GM12873 (cell line): Measurements from ENCODE around the gene DRD4.

Source experiments
- CTCF ChIP-seq: IDR thresholded peaks from 2 replicates; pipeline ENCODE4 v1.5.1; 2012; ENCODE audit warnings: low read depth, mild to moderate bottlenecking, moderate library complexity, low read length, control low read depth; ENCODE audit not compliant: insufficient read depth; ENCODE audit errors: missing control alignments

DRD4 gene

GRCh38 chr11:593347-593746, 43.7 kb upstream of the DRD4 start:
- no peak for TF ChIP-seq CTCF

- no peak for TF ChIP-seq CTCF
Observed at GRCh38 chr11:595400-595799, 41.7 kb upstream of the DRD4 start.

- no peak for TF ChIP-seq CTCF
Observed at GRCh38 chr11:596374-596773, 40.7 kb upstream of the DRD4 start.

GRCh38 chr11:597166-597725, 39.8 kb upstream of the DRD4 start:
- peak; percentile 54 for TF ChIP-seq CTCF

- TF ChIP-seq CTCF: no peak
Observed at GRCh38 chr11:598005-598680, 38.9 kb upstream of the DRD4 start.

GRCh38 chr11:601573-602245, 35.4 kb upstream of the DRD4 start:
- TF ChIP-seq CTCF: no peak

- no peak for TF ChIP-seq CTCF
Observed at GRCh38 chr11:603154-603553, 33.9 kb upstream of the DRD4 start.
